HFF-Myc (cell line): ENCODE data around the gene ABCB6.
A peak's percentile ranks its signal among the peaks of the same experiment; 100 is the strongest.

Source experiments
- DNase-seq: peaks from one replicate; pipeline ENCODE4 v3.0.0-alpha.2; 2011; ENCODE audit warnings: low read depth; ENCODE audit errors: extremely low read depth
- H3K4me3 ChIP-seq: replicated peaks from 2 replicates; pipeline ENCODE4 v1.5.1; 2011; ENCODE audit warnings: low read depth, mild to moderate bottlenecking, control low read depth, low read length
- CTCF ChIP-seq: IDR thresholded peaks from 2 replicates; pipeline ENCODE4 v1.5.1; 2012; ENCODE audit warnings: mild to moderate bottlenecking, low read depth, low read length, control low read depth; ENCODE audit errors: missing control alignments

The ABCB6 gene

GRCh38 chr2:219167997-219168396 lies 50.8 kb downstream of the ABCB6 start:
- no peak for DNase-seq
- no peak for TF ChIP-seq CTCF
- no peak overlapping the region for H3K4me3 ChIP-seq

GRCh38 chr2:219165058-219165911 lies 53.5 kb downstream of the ABCB6 start:
- no peak for TF ChIP-seq CTCF
- DNase-seq: no peak
- H3K4me3 ChIP-seq: no peak overlapping the region

- TF ChIP-seq CTCF: no peak
- no peak overlapping the region for H3K4me3 ChIP-seq
- DNase-seq: no peak
Measured at GRCh38 chr2:219163156-219163555, 55.6 kb downstream of the ABCB6 start.

- TF ChIP-seq CTCF: no peak
- no peak for DNase-seq
- peak overlapping the region; percentile 57 for H3K4me3 ChIP-seq
Measured at GRCh38 chr2:219161097-219161496, 57.7 kb downstream of the ABCB6 start.

GRCh38 chr2:219160186-219161017 lies 58.4 kb downstream of the ABCB6 start, which contains the start of gene NHEJ1:
Gene NHEJ1 (minus strand): TSS chr2:219160815. CDS start chr2:219158362, 2,453 bp downstream.
- TF ChIP-seq CTCF: peak; percentile 96
- H3K4me3 ChIP-seq: peak within 1 kb of the TSS; percentile 57
- peak; percentile 62 for DNase-seq
